RPMI7951 (cell line): ENCODE results near the gene RBBP4. TPM values are rescaled to one million over a fixed set of nuclear protein-coding genes. Genes with fewer than 3 reads are reported as not detected.
"Not testable (repeated sequence)": the region's sequence is repeated elsewhere in the genome, so short reads cannot be mapped to it uniquely, and the experiment has no call there.

Experiments used
- DNase-seq: peaks from one replicate; pipeline ENCODE4 v3.0.0-alpha.2; 2012; ENCODE audit warnings: low read depth
- total RNA-seq: library from RNA; depleted of rRNA; stranded (reverse); fragments of >200 nt; shearing (Covaris generic); gene quantifications from 2 replicates; pipeline ENCODE4 v1.2.3, GENCODE V29; 2014

RBBP4 gene
- total RNA-seq, 1 experiment from 2014 or later: 90.5 TPM

DNA sequence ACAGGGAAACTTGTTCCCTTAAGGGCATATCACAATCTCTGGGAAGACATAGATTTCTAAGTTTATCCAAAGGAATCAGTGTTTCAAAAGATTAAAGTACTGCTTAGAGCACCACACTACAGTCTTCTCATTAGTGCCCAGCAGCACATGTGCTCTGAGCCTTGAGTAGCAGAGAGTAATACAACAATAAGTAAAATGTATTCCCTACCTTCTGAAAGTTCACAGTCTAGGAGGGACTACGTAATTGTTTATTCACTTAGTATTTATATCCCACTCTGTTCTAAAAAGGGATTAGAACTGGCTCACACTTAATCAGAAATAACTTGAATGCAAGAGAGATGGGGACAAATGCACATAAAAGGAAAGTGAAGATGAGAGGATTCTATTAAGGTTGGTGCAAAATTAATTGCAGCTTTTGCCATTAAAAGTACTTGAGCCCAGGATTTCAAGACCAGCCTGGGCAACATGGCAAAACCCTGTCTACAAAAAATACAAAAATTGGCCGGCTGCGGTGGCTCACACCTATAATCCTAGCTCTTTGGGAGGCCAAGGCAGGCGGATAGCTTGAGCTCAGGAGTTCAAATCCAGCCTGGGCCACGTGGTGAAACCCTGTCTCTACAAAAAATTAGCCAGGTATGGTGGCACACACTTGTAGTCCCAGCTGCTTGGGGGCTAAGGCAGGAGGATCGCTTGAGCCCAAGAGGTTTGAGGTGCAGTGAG, 42.6 kb downstream of the RBBP4 start:
- no peak for DNase-seq

DNA sequence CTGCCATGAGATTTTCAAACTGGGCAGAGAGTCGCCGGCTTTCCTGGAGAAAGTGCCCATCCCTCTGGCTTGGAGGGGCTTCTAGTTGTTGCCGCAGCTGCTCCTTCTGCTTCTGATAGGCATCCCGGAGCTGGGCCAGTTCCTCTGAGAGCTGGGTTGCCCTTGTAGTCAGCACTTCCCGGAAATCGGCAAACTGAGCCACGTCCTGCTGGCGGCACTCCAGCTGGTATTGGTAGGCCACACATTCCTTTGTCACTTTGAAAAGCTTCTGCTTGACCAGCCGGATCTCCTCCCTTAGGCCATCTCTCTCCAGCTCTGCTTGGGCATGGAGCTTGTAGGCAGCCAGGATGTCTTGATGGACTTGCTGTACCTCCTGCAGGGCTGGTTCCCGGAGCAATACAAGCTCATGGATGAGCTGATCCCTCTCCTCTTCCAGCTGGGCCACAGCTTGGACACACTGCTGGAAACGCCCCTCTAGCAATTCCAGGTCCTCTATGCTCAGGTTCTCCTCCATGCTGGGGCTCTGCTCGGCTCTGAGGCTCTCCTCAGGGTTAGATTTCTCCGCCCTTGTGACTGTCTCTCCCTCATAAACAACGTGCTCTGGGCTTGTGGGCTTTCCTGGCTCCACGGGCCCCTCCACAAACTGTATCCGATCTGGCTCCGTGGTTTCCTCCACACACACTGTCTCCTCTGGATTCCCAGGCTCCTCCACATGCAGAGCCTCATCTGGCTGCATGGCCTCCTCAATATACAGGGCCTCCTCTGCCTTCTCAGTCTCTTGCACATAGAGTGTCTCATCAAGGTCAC, 44.3 kb downstream of the RBBP4 start:
- peak; percentile 96 for DNase-seq

DNA sequence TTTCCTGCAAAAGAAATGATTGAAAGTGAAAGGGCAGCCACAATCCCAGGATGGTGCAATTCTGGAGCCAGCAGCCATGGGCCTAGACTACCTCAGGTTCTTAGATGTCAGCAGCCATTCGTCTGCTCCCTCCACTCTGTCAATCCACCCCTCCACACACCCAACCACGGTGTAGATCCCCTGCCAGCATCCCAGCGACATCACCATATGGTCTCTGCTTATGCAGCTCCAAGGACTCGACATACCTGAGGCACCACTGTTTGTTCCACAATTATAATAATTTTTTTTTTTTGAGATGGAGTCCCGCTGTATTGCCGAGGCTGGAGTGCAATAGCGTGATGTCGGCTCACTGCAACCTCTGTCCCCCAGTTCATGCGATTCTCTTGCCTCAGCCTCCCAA, 45.0 kb downstream of the RBBP4 start:
- no peak for DNase-seq

DNA sequence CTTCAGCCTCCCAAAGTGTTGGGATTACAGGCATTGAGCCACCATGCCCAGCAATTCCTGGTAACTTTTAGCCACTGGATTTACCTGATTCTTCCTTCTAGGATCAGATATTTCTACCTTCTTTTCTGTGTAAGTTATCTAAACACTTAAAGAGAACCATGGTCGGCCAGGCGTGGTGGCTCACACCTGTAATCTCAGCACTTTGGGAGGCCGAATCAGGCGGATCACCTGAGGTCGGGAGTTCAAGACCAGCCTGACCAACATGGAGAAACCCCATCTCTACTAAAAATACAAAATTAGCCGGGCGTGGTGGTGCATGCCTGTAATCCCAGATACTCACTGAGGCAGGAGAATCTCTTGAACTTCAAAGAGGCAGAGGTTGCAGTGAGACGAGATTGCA, 46.0 kb downstream of the RBBP4 start:
- not testable (repeated sequence) for DNase-seq

- DNase-seq: no peak
These were observed 50.5 kb downstream of the RBBP4 start for GRCh38 chr1:32701421-32701911.

- peak; percentile 41 for DNase-seq
These were observed 51.1 kb downstream of the RBBP4 start for GRCh38 chr1:32701951-32702598.

DNA sequence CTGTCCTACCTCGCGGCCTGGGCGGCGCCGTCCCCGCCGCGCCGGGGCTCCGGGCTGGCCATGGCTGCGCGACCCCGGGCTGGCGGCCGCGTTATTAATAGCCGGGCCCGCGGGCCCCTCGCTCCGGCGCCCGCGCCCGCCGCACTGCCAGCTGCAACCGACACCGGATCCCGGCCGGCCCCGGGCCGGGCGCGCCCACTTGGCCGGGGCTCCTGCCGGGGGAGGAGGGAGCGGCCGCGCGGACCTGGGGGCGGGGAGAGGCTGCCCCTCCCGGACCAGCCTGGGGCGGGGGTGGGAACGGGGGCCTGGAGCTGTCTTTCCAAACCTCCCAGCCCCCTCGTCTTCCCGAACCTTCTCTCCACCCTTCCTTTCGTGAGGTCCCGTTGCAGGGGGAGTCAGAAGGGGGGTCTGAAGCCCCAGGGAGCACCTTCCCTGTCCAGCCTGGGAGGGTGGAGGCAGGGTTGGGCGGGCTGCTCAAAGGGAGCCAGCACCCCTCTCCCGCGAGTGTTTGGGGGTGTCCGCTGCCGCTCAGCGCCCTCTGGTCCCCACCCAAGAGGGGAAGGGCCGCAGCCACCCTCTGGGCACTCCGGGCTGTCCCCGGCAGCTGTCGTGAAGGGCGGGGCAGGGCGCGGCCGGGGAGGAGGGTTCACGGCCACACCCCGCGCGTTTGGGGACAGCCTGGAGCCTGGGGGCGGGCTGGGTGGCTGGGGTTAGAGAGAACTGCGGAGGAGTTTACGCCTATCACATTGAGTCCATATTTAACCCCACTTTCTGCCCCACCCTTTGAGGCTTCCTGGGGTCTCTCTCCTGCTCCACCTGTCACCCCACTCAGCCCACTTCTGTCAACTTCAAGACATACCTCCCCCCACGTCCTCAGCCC, 51.8 kb downstream of the RBBP4 start, which contains the start of gene SYNC:
TSS of gene SYNC (minus strand) at position 172 of the 880 bp plus-strand sequence. CDS start at position 62, 110 bp downstream.
- peak; percentile 84 for DNase-seq

- peak; percentile 97 for DNase-seq
These were observed 52.7 kb downstream of the RBBP4 start for GRCh38 chr1:32703479-32704291.

DNA sequence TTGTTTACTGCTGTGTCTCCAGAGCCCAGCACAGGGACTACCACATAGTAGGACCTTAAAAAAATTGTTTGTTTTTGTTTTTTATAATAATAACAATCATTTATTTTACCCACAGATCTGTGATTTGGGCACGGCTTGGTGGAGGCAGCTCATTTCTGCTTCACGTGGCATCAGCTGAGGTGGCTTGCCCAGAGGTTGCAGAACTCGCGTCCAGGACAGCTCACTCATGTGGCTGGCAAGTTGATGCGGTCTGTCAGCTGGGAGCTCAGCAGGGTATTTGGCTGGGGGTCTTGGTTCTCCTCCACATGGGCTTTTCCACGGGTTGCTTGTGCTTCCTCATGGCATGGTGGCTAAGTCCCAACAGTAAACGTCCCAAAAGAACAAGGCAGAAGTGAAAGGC, 54.5 kb downstream of the RBBP4 start:
- no peak for DNase-seq

GRCh38 chr1:32706491-32706890, 55.5 kb downstream of the RBBP4 start:
- DNase-seq: no peak

- DNase-seq: no peak
These were observed 58.1 kb downstream of the RBBP4 start for GRCh38 chr1:32709075-32709474.

DNA sequence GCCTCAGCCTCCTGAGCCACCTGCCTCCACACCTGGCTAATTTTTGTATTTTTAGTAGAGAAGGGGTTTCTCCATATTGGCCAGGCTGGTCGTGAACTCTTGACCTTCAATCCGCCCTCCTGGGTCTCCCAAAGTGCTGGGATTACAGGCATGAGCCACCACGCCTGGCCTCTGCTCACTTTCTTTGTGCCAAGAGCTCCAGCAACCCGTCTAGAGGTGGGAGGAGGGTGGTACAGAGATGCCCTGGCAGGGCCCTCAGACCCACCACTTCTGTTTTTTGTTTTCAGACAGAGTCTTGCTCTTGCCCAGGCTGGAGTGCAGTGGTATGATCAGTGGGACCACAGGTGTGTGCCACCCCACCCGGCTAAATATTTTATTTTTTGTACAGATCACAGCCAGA, 58.5 kb downstream of the RBBP4 start:
- no peak for DNase-seq

DNA sequence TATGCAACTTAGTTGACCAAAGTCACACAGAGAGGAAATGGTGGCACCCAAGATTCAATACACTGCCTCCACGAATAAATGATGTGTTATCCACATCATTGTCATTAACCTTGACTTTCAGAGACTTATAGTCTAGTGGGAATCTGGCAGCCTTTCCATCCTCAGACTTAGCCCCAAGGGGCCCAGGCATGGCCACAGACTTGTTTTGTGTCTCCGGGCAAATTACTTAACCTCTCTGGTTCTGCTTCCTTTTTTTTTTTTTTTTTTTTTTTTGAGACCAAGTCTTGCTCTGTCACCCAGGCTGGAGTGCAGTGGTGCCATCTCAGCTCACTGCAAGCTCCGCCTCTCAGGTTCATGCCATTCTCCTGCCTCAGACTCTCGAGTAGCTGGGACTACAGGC, 60.2 kb downstream of the RBBP4 start:
- DNase-seq: not testable (repeated sequence)

GRCh38 chr1:32713081-32713480, 62.1 kb downstream of the RBBP4 start:
- no peak for DNase-seq

DNA sequence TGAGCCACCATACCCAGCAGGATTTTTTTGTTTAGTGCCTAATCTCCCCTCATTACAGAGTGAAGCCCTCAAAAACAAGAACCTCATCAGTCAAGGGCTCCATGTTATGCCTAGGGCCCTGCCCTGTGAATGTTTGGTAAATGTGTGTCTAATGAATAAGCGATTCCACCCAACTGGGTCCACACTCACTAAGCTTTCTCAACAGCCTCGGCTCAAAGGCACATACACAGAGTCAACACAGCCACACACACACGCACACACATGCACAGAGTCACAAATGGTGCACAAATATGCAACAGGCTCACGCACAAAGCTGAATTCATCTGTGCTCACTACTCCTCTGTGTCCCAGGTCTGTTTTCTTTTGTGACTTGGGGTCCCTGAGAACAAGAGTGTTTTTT, 63.3 kb downstream of the RBBP4 start:
- no peak for DNase-seq

- no peak for DNase-seq
These were observed 64.9 kb downstream of the RBBP4 start for GRCh38 chr1:32715901-32716311.

- DNase-seq: peak; percentile 35
These were observed 65.5 kb downstream of the RBBP4 start for GRCh38 chr1:32716312-32717148.

DNA sequence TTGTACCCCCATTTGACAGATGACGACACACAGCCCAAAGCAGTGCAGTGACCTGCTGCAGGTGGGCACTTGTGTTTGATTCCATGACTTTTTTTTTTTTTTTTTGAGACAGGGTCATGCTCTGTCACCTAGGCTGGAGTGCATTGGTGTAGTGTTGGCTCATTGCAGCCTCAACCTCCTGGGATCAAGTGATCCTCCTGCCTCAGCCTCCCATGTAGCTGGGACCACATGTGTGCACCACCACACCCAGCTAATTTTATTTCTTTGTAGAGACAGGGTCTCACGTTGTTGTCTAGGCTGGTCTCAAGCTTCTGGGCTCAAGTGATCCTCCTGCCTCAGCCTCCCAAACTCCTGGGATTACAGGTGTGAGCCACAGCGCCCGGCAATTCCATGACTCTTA, 66.5 kb downstream of the RBBP4 start:
- no peak for DNase-seq

DNA sequence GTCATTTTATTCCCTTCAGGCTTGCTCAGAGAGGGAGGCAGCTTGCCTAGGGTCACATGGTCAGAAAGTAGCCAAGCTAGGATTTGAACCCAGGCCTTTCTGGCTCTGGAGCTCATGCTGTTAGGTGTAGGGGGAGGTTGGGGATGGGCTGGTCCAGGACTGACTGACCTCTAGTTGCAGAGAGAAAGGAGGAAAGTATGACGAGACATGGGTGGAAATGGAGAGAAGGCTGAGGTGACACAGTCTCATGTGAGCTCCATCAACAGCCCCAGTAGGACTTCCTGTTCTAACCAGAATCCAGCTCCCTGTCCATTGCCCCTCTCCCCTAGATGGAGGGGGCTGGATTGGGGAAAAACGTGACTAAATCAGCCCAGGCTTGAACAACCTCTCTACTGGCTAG, 67.0 kb downstream of the RBBP4 start:
- no peak for DNase-seq

DNA sequence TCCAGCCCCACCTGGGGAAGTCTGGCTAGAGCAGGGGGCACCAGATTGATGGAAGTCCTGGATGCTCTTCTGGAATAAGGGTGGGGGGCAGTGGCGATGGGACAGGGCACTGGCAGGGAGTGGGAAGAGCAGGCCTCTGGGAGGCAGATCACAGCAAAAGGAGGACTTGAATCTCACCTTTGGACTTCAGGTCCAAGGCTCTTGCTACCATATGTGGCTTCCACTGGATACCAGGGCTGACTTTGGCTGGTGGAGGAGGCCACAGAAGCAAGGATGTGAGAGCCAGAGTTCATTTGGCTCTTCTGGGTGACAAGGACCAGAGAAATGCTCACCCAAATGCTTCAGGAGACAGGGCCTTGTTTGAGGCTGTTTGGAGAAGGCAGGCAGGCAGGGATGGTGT, 67.5 kb downstream of the RBBP4 start:
- DNase-seq: no peak
